COR-L47 (cell line): Measurements from ENCODE around the gene DNAH8.
"Not testable (repeated sequence)": the region's sequence is repeated elsewhere in the genome, so short reads cannot be mapped to it uniquely, and the experiment has no call there.

Source experiments
- DNase-seq: peaks from one replicate; lab custom pipeline; 2025; lab: John Stamatoyannopoulos, UW

Gene DNAH8

GRCh38 chr6:38699702-38700101, 15.4 kb upstream of the DNAH8 start:
- DNase-seq = not testable (repeated sequence)

GRCh38 chr6:38701551-38701950, 13.6 kb upstream of the DNAH8 start:
- no peak for DNase-seq

GRCh38 chr6:38702558-38703397, 12.3 kb upstream of the DNAH8 start, which contains the start of gene GLO1:
Gene GLO1 (minus strand): TSS chr6:38703145. CDS start chr6:38703054, 91 bp downstream.
- DNase-seq = peak; percentile 96

- DNase-seq = no peak
Observed at GRCh38 chr6:38703949-38704590, 11.0 kb upstream of the DNAH8 start.

DNA sequence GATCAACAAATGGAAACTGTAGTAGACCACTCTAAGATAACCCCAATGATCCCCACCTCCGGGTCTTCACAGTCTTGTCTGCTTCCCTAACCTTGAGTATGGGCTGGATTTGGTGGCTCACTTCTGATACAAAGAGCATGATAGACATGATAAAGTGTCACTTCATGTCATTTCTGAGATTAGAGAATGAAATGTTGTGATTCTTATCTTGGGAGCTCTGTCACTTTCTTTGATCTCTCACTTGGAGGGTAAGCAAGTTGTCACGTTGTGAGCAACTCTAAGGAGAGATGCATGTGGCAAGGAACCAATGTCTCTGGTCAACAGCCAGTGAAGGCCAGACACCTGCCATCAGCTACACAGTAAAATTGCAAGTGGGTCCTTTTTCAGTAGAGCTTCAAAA, 9.2 kb upstream of the DNAH8 start:
- no peak for DNase-seq

DNA sequence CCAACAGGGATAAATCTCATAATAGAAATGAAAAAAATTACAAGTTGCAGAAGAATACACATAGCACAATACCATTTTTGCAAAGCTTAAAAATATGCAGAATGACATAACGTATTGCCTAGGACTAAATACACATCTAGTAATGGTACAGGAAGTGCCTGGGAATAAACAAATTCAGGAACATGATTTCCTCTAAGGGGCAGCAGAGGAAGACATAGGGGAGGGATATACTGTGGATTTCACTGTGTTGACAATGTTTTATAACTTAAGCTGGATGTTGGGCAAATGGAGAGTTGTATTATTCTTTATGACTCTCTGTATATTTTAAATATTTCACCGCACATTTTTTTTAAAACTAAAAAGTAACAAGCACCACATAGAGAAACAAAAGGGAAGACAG, 6.6 kb upstream of the DNAH8 start:
- no peak for DNase-seq

DNA sequence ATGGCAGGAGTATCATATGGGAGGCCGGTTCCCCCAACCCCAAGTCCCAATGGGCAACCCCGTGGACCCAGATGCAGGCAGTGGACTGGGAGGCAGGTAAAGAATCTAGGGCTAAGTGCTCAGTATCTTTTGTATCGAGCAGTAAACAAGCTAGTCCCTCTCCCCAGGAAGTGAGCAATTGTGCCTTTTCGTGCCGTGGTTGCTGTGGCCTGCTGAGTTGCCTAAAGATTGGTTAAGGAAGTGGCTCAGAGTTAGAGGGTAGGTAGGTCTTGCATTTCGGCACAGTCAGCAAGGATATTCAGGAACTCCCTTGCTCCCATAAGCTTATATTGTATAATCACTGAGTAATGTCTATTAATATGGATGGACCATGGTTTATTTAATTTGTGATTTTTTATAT, 1.3 kb upstream of the DNAH8 start:
- DNase-seq = no peak

DNA sequence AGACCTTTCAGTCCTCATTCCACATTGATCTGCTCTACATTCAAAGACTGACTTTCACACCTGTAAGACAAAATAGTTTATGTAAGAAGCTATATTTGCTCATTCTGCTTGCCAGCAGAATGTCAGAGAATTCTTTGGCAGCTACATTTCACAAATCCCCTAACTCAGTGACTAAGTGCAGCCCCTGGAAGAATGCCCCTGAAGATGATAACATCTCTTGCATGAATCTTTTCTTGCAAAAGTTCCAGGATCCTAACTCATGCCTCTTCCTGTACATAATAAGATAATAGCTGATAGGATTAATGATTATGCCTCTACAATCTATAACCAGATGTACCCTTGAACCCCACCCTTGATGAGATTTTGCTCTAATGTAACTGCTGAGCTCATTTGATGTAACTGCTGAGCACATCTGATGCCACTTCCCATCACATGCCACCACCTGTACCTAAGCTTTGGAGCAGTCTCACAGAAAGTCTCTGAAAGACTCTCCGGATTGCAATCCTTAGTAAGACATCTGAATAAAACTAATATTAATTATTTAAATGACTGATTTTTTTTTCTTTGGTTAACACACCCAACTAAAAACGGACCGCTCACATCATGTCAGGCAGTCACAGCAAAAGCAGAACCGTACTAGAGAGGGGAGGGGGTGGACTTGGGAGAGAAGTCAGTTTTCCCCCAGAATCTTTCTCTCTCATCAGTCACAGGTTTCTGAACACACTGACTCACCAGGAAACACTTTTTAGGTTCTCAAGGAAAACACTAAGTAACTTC, 684 bp upstream of the DNAH8 start:
- DNase-seq = no peak

- DNase-seq = no peak
Observed at GRCh38 chr6:38716825-38717224, 1.7 kb downstream of the DNAH8 start.

GRCh38 chr6:38719358-38719757, 4.2 kb downstream of the DNAH8 start:
- DNase-seq = no peak

GRCh38 chr6:38720295-38720694, 5.2 kb downstream of the DNAH8 start:
- no peak for DNase-seq

- DNase-seq = no peak
Observed at GRCh38 chr6:38722038-38722437, 6.9 kb downstream of the DNAH8 start.

DNA sequence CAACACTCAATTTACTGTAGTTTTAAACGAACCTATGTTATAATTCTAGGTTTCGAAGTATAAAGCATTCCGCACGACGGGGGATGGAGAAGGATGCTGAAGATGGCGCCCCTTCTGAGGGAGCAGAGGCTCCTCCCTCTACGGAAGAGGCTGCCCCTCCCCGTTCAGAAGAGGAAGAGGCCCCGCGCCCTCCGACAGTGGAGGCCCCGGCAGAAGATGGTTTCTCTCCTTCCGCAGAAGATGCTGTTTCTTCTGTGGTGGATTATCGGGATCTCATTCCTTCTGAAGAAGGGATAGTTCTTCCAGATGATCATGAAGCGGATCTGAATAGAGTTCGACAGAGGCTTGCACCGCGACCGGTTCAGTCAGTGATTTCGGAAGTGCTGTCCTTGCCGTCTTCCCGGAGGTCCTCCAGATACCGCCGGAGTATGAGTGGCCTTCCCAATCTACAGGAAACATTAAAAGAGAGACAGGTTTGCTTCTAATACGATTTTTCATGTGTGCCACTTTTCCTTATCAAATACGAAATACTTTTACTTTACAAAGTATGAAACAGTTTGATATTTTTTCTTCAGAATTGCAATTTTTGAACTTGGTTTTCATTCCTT, 7.7 kb downstream of the DNAH8 start:
- no peak for DNase-seq

DNA sequence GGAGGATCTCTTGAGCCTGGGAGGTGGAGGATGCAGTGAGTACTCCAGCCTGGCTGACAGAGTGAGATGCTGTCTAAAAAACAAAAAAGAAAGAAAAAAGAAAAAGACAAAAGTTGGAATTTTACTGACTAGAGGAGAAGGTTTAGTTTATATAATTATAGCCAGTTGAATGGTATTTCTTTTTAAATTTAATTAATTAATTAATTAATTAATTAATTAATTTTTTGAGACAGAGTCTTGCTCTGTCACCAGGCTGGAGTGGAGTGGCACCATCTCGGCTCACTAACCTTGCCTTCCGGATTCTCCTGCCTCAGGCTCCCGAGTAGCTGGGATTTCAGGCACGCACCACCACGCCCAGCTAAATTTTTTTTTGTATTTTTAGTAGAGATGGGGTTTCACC, 8.7 kb downstream of the DNAH8 start:
- DNase-seq = no peak

GRCh38 chr6:38724343-38724742, 9.2 kb downstream of the DNAH8 start:
- no peak for DNase-seq

- no peak for DNase-seq
Observed at GRCh38 chr6:38725414-38726183, 10.5 kb downstream of the DNAH8 start.

GRCh38 chr6:38728203-38728602, 13.1 kb downstream of the DNAH8 start:
- no peak for DNase-seq

GRCh38 chr6:38730140-38730862, 15.2 kb downstream of the DNAH8 start:
- peak; percentile 73 for DNase-seq

DNA sequence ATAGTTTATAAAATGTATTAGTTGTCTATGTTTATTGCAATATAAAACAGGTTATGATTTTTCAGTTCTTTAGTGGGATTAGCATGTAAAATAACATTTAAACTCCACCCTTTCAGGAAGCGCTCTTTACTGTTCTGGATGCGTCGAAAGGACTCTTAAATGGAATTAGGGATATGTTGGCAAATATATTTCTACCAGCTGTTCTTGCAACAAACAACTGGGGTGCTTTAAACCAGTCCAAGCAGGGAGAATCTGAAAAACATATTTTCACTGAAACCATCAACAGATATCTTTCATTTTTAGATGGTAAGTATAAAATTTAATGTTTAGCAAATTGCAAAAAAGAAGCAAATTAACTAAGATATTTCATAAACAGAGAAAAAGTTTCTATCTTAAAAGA, 21.8 kb downstream of the DNAH8 start:
- DNase-seq = no peak

DNA sequence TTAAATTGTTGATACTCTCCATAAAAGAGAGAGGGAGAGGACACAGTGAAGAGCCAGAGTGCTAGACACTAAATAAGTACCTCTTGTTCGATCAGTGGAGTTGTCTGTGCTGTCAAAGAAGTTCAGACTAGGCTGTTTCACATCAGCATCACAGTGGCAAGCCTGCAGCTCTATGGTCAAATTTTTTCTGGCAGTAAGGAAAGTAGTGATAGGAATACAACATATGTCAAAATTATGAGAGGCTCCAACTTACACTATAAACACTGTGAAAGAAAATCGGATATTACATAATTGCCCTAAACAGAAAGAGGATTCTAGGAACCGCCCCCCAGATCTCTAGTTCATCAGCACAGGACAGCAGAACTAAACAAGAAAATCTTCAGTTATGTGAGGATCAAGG, 23.1 kb downstream of the DNAH8 start:
- no peak for DNase-seq

DNA sequence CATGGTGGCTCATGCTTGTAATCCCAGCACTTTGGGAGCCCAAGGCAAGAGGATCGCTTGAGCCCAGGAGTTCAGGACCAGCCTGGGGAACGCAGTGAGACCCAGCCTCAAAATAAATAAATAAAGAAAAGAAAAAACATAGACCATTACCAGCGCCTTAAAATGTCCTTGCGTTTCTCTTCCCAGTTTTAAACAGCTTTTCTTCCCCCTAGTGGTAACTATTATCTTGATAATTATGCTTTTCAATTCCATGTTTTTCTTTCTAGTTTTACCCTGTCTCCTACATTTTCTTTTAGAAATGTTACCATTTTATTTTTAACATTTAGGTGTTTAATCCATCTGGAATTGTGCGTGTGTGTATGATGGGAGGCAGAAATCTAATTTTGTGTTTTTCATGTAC, 24.4 kb downstream of the DNAH8 start:
- DNase-seq = no peak
